ENCODE results near the gene SRGAP1.

Gene SRGAP1

DNA sequence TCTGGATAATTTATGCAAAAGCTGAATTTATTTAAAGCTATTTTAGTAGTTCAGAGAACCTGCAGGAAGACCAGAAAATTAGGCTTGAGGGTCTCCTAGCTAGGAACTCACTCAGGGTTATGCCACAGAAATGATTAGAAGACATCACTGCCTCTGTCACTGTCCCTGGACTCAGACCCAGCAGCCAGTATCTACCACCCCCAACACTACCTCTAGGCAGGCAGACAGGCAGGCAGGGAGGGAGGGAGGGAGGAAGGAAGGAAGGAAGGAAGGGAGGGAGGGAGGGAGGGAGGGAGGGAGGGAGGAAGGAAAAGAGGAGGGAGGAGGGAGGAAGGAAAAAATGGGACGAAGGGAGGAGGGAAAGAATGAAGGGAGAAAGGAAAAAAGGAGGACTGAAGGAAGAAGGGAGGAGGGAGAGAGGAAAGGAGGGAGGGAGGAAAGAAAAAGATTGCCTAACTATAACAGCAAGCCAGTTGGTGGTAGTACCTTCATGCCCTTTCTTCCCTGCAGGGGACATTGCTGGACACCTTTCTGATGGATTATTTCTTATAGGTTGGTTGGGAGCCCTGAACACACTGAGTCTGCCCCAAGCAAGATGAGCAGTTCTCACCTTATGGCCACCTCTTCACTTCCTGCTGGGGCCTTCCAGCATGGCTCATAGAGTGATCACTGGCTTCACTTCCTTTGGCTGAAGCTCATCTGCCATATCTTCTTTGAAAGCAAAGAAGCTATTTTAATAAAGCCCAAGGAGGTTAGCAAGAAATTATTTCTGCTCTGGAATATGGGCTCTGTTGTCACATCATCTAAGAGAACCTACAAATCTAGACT, 327.9 kb downstream of the SRGAP1 start:
- TF ChIP-seq, protein P1, sequence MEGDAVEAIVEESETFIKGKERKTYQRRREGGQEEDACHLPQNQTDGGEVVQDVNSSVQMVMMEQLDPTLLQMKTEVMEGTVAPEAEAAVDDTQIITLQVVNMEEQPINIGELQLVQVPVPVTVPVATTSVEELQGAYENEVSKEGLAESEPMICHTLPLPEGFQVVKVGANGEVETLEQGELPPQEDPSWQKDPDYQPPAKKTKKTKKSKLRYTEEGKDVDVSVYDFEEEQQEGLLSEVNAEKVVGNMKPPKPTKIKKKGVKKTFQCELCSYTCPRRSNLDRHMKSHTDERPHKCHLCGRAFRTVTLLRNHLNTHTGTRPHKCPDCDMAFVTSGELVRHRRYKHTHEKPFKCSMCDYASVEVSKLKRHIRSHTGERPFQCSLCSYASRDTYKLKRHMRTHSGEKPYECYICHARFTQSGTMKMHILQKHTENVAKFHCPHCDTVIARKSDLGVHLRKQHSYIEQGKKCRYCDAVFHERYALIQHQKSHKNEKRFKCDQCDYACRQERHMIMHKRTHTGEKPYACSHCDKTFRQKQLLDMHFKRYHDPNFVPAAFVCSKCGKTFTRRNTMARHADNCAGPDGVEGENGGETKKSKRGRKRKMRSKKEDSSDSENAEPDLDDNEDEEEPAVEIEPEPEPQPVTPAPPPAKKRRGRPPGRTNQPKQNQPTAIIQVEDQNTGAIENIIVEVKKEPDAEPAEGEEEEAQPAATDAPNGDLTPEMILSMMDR (IDR thresholded peaks at IDR 0.05; ENCODE audit: low read depth, low read length, missing control alignments) = no peak
- DNase-seq (ENCODE audit: low read depth) = no peak
- H3K4me3 ChIP-seq (ENCODE audit: low read depth, low read length) = no peak overlapping the region

DNA sequence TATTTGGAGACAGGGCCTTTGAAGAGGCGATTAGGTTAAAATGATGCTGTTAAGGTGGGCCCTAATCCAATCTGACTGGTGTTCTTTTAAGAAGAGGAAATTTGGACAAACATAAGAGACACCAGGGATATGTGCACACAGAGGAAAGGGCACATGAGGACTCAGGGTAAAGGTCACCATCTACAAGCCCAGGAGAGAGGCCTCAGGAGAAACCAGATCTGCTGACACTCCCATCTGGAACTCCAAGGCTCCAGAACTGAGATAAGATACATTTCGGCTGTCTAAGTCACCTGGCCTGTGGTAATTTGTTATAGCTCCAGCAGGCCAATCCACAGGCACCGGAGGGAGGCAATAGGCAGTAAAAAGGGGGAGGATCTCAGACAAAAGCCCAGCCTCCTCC, 329.0 kb downstream of the SRGAP1 start:
- TF ChIP-seq, protein P1 (IDR thresholded peaks at IDR 0.05; ENCODE audit: low read depth, low read length, missing control alignments) = no peak
- H3K4me3 ChIP-seq (ENCODE audit: low read depth, low read length) = no peak overlapping the region
- DNase-seq (ENCODE audit: low read depth) = no peak

DNA sequence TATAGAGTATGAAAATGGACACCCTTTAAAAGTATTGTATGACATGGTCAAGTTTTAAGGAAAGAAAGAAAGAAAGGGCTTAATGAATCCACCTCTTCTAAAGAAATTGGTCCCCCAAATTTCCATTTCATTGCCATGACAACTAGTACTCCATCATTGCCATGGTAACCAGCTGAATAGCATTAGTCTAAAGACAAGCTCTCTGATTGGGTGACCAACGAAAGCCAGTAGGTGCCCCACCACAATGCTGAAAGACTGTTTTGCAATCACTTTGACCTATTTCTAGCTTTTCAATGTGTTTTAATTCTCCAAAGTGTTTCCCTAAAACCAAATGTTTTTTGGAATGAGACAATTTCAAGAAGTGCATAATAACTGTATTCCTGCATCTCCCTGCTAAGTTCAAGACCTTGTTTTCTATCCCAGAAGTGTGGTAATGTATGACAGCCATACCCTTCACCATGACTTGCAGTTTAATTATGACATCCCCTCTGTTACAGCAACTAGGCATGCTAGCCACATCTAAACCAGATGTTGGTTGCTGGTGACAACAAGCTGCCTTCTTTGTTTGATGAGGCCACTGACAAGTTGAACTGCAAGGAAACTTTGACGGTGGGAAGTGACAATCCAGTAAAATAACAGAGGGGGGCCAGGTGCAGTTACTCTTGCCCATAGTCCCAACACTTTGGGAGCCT, 330.9 kb downstream of the SRGAP1 start:
- DNase-seq (ENCODE audit: low read depth) = no peak
- TF ChIP-seq, protein P1 (IDR thresholded peaks at IDR 0.05; ENCODE audit: low read depth, low read length, missing control alignments) = no peak
- H3K4me3 ChIP-seq (ENCODE audit: low read depth, low read length) = no peak overlapping the region

DNA sequence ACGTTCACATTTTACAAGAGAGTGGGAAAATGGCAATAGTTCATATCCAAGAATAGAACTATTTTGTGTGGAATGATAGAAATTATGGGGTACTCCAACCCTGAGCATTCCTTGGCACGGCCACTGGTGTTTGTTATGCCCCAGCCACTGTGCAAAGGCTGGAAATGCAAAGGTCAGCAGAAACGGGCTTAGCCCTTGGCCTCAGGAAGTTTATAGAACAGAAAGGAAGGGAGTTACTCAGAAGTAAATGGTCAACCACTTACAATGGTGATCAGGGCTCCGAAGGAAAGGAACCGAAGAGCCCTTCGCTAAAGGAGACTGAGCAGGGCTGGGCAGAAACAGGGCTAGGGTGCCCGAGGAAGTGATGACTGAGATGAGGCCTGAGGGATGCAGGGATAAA, 332.5 kb downstream of the SRGAP1 start:
- DNase-seq (ENCODE audit: low read depth) = no peak
- no peak overlapping the region for H3K4me3 ChIP-seq (ENCODE audit: low read depth, low read length)
- TF ChIP-seq, protein P1 (IDR thresholded peaks at IDR 0.05; ENCODE audit: low read depth, low read length, missing control alignments) = no peak

DNA sequence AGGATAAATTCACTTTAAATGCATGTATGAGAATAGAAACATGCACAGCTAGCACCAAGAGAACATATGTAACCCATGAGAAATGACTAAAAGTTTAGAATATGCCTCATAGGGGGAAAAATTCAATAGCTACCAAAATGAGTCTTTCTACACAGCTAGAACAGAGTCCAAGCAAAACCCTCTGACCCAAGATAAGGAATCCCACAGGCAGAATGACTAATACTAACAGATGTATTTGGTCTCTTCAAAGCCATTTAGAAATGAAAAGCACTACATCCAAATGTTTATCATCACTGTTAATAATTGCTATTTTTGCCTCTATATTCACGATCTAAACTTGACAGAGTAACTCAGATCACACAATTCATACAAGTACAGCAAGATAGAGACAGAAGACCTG, 333.6 kb downstream of the SRGAP1 start:
- no peak for DNase-seq (ENCODE audit: low read depth)
- TF ChIP-seq, protein P1 (IDR thresholded peaks at IDR 0.05; ENCODE audit: low read depth, low read length, missing control alignments) = no peak

DNA sequence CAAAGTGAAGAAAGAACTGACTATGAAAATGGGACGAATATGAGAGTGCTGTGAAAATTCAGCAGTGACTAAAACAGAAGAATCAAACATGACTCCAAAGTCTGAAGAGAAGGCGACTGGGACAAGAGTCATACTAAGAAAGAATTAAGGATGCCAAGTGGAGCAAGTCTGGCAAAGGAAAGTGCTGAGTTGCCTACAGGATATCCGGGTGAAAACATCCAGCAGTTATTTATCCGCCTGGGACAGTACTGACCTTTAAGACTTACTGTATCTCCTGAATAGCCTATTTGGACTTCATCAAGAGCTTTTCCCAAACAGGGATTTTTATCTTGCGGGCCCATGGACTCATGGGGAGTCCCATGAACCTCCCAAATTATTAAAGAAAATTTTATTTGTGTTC, 336.5 kb downstream of the SRGAP1 start:
- TF ChIP-seq, protein P1 (IDR thresholded peaks at IDR 0.05; ENCODE audit: low read depth, low read length, missing control alignments) = no peak
- H3K4me3 ChIP-seq (ENCODE audit: low read depth, low read length) = no peak overlapping the region
- no peak for DNase-seq (ENCODE audit: low read depth)

More for the DNA sequence above, 333.6 kb downstream of the SRGAP1 start:
- H3K4me3 ChIP-seq (ENCODE audit: low read depth, low read length) = no peak overlapping the region
